ENCODE results near the gene MICAL3.

GRCh38 chr22:17912945-17913721, 111.2 kb downstream of the MICAL3 start:
- TF ChIP-seq, protein P1, sequence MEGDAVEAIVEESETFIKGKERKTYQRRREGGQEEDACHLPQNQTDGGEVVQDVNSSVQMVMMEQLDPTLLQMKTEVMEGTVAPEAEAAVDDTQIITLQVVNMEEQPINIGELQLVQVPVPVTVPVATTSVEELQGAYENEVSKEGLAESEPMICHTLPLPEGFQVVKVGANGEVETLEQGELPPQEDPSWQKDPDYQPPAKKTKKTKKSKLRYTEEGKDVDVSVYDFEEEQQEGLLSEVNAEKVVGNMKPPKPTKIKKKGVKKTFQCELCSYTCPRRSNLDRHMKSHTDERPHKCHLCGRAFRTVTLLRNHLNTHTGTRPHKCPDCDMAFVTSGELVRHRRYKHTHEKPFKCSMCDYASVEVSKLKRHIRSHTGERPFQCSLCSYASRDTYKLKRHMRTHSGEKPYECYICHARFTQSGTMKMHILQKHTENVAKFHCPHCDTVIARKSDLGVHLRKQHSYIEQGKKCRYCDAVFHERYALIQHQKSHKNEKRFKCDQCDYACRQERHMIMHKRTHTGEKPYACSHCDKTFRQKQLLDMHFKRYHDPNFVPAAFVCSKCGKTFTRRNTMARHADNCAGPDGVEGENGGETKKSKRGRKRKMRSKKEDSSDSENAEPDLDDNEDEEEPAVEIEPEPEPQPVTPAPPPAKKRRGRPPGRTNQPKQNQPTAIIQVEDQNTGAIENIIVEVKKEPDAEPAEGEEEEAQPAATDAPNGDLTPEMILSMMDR (IDR thresholded peaks at IDR 0.05; ENCODE audit: insufficient read depth, low read length), result no peak
- TF ChIP-seq POLR2AphosphoS5 (IDR thresholded peaks at IDR 0.05; ENCODE audit: low read depth) (no peak), SPI1 (IDR thresholded peaks at IDR 0.05; ENCODE audit: borderline replicate concordance, low read depth) (no peak), GABPA (IDR thresholded peaks at IDR 0.05; ENCODE audit: low read depth) (no peak)
